Stimulated activated CD8-positive, alpha-beta memory T cell treated with anti-CD3 and anti-CD28 coated beads, Interleukin-15, amount 100 ng/mL, for 24 hours (primary cell): ENCODE data around the gene TMEM132A.

Source experiments
- DNase-seq: peaks from one replicate; pipeline ENCODE4 v3.0.0-alpha.2; 2020; ENCODE audit warnings: low read depth

Gene TMEM132A, protein sequence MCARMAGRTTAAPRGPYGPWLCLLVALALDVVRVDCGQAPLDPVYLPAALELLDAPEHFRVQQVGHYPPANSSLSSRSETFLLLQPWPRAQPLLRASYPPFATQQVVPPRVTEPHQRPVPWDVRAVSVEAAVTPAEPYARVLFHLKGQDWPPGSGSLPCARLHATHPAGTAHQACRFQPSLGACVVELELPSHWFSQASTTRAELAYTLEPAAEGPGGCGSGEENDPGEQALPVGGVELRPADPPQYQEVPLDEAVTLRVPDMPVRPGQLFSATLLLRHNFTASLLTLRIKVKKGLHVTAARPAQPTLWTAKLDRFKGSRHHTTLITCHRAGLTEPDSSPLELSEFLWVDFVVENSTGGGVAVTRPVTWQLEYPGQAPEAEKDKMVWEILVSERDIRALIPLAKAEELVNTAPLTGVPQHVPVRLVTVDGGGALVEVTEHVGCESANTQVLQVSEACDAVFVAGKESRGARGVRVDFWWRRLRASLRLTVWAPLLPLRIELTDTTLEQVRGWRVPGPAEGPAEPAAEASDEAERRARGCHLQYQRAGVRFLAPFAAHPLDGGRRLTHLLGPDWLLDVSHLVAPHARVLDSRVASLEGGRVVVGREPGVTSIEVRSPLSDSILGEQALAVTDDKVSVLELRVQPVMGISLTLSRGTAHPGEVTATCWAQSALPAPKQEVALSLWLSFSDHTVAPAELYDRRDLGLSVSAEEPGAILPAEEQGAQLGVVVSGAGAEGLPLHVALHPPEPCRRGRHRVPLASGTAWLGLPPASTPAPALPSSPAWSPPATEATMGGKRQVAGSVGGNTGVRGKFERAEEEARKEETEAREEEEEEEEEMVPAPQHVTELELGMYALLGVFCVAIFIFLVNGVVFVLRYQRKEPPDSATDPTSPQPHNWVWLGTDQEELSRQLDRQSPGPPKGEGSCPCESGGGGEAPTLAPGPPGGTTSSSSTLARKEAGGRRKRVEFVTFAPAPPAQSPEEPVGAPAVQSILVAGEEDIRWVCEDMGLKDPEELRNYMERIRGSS

GRCh38 chr11:60924110-60924905, at the start of gene TMEM132A:
TSS of gene TMEM132A (plus strand) at chr11:60924460. CDS start at chr11:60924634, 174 bp downstream.
- no peak for DNase-seq

- no peak for DNase-seq
These were observed 48.7 kb upstream of the TMEM132A start for GRCh38 chr11:60875366-60876167.

DNA sequence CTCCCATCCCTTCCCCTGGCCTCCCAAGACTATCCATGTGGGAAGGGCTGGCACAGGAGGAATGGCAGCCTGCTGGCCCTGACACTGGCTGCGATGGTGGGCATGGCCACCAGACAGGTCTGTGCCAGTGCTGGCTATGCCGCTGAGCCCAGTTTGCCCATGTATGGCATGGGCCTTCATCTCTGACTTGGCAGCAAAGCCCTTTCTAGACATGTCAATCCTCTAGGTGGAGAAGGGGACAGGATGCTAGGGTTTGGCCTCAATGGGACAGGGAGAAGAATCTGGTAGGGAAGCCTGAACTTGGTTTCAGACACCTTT, 48.1 kb upstream of the TMEM132A start:
- no peak for DNase-seq

- no peak for DNase-seq
These were observed 45.8 kb upstream of the TMEM132A start for GRCh38 chr11:60878245-60879101.

- DNase-seq = no peak
These were observed 45.2 kb upstream of the TMEM132A start for GRCh38 chr11:60879104-60879503.

DNA sequence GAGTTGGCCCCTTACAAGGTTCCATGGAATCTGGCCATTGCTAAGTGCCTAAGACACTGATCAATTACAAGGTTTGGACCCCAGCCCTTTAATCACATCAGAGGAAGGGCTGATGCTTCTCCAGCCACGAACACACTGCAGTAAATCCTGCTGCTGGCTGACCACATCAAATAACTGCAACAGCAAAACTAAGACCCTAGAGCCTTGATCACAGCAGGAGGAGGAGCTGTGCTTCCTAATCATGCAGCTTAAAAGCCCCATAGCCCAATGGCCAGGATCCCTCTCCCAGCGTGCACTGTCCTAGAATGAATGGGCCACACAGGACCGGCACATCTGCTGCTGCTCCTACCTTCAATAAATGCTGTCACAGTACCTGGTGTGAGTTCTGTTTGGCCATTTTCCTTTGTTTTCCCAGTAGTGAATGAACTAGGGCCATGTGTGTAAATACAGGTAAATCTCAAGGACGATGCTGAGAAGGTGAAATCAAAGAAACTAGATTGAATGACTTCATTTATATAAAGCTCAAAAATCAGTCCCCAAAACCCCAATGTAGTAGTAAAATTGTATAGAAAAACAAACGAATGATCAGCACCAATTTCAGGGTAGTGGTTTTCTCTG, 44.2 kb upstream of the TMEM132A start:
- no peak for DNase-seq

DNA sequence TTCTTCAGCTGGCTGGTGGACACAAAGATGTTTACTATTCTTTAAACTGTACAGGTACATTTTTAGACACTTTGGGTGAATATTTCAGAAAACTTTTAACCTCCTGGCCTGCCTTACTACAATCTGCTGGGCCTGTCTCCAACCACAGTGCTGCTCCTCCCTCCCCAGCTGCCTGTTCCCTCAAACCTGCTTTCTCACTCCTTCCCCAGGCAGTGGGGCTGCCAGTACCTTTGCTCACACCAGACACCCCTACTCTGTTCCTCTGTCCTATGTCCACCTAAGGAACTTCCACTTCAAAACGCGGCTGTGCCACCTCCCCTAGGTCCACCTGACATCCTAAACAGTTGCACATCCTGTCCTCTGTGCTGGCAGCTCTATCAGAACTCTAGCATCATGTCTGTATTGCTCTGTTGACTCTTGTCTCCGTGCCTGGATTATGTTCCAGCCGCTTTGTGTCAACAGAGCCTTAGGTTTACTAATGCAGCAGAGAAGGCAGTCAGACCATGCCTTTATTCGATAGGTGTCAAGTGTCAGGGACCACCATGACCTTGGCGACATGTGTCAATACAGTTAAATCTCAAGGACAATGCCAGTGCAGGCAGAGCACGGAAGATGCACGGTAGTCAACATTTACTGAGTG, 43.5 kb upstream of the TMEM132A start:
- no peak for DNase-seq

- no peak for DNase-seq
These were observed 36.7 kb upstream of the TMEM132A start for GRCh38 chr11:60887556-60887955.

GRCh38 chr11:60889869-60890311, 34.4 kb upstream of the TMEM132A start:
- DNase-seq = no peak

- no peak for DNase-seq
These were observed 33.6 kb upstream of the TMEM132A start for GRCh38 chr11:60890696-60891095.

- no peak for DNase-seq
These were observed 33.0 kb upstream of the TMEM132A start for GRCh38 chr11:60891103-60891741.

DNA sequence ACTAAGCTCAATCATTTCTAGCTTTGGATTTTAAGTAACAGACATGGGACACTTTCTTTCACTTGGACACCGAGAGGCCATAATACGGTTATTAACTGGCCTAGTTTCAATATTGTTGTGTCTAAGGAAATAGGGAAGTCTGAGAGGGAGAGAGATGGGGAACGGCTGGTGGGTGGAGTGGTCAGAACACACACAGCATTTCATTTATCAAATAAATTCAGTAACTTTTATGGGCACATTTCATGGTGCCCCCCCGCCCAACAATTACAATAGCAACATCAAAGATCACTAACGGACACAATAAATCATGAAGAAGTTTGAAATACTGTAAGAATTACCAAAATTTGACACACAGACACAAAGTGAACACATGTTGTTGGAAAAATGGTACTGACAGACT, 28.6 kb upstream of the TMEM132A start:
- DNase-seq = no peak

DNA sequence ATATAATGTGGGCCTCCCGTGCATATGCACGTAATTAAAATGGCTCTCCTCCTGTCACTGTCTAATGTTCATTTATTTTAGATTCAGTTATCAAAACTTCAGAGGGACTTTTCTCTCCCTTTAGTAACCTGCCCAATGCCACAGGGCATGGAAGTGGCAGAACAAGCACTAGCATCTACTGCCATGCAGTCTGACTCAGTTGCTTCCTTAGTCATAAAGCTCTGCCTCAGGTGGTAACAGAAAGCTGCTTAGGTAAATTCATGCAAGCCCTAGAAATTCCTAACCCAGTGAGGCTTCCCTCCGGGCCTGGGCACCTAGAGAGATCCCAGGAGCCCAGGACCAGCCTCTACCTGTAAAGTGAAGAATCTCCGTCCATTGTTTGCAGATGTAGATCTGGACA, 26.8 kb upstream of the TMEM132A start:
- no peak for DNase-seq

DNA sequence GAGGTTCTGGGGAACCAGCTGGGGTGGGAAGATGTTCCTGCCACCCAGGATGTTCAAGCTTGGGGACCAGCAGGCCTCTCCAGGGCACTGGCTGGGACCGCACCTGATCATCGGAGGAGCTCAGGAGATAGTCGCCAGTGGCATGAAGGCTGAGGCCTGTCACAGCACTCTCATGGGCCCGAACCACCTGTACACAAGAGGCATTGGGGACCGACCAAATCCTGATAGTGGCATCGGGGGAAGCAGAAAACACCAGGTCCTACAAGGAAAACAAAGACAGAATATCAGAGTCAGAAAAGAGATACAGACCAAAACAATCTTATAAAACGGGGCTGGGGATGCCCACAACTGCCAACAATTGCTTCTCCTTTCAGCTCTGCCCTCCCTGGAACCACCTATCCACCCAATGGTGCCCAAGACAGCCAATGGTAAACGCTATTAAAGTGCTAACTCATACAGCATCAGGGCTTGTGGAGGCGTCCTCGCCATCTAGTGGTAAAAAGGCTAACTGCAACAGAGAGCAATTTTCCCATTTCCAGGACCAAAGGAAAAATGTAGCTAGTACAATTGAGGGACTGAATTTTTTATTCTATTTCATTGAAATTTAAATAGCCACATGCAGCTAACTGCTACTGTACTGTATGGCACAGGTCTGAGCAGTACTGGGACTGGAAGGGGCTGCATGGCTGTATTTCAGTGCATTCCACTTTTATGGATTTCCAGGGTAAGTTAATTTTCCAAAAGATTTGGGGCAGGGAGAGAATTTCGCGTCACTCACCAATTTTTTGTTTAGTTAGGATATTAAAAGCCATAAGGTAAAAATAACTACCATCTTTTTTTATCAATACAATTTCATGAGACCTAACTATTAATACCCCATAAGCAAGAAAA, 25.0 kb upstream of the TMEM132A start:
- DNase-seq = no peak

DNA sequence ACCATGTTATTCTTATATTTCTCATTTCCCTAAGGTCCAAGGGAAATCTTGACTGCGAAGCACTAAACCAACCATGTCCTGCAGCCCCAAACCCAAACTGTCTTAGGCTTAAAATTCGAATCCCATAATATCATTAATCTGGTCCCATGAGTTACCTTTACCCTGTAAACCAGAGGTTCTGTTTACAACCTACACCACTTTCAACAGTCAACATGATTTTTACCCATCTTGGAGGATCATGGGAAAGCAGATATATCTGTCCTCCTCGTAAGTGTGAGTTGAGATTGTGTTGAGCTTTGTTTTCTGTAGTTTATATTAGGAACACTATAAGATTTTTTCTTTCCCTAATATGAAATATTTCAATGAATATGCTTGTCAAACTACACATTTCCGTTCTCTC, 24.3 kb upstream of the TMEM132A start:
- DNase-seq = no peak

GRCh38 chr11:60900673-60901404, 23.4 kb upstream of the TMEM132A start:
- DNase-seq = no peak

- no peak for DNase-seq
These were observed 21.6 kb upstream of the TMEM132A start for GRCh38 chr11:60902625-60903024.
